IMR-90 (cell line): ENCODE measurements around the gene UPP2. TPM values are rescaled to one million over a fixed set of nuclear protein-coding genes. Genes with fewer than 3 reads are reported as not detected.

Source experiments
- ATAC-seq: fragments of 200-7000 bp; cut with Tn5 transposase; 2 replicates; pipeline ENCODE4 v1.9.1; 2020; ENCODE audit warnings: low read depth, mild to moderate bottlenecking, moderate library complexity
- BruUV-seq: library from RNA; stranded (reverse); fragments of 400-500 nt; replicated peaks from 2 replicates; lab custom pipeline; 2021; lab: Mats Ljungman, UMichigan
- CTCF ChIA-PET: fragments of 300-600 bp; formaldehyde crosslinking; extraction: SDS; loops from one replicate; lab custom pipeline; 2021; ENCODE audit warnings: antibody characterized with exemption; lab: Yijun Ruan, JAX
- POLR2A ChIA-PET: fragments of 300-600 bp; sonication (Branson Sonifier 250); formaldehyde crosslinking; loops from one replicate; lab custom pipeline; 2022; ENCODE audit warnings: antibody characterized with exemption; ENCODE audit not compliant: unreplicated experiment; lab: Charles Lee
- DNase-seq: peaks from one replicate; pipeline ENCODE4 v3.0.0; 2013
- H2AFZ ChIP-seq: replicated peaks from 2 replicates; pipeline ENCODE3; 2013; ENCODE audit warnings: low read length, mild to moderate bottlenecking; ENCODE audit not compliant: poor library complexity
- H2AK5ac ChIP-seq: 2 replicates; pipeline ENCODE4 v1.6.1; 2013; ENCODE audit warnings: low read depth, low read length, inconsistent platforms
- H2AK9ac ChIP-seq: replicated peaks from 2 replicates; pipeline ENCODE3; 2013; ENCODE audit warnings: mild to moderate bottlenecking, low read depth, low read length, moderate library complexity; ENCODE audit not compliant: poor library complexity
- H2BK120ac ChIP-seq: 2 replicates; pipeline ENCODE4 v1.6.1; 2013; ENCODE audit warnings: low read depth, low read length, inconsistent platforms
- H2BK15ac ChIP-seq: 3 replicates; pipeline ENCODE4 v1.6.1; 2013; ENCODE audit warnings: low read depth, low read length, inconsistent platforms
- H2BK20ac ChIP-seq: 2 replicates; pipeline ENCODE4 v1.6.1; 2013; ENCODE audit warnings: low read depth, mild to moderate bottlenecking, inconsistent platforms, low read length, moderate library complexity
- H2BK5ac ChIP-seq: 2 replicates; pipeline ENCODE4 v1.6.1; 2013; ENCODE audit warnings: mild to moderate bottlenecking, low read depth, low read length, inconsistent platforms; ENCODE audit not compliant: poor library complexity, severe bottlenecking
- H3K14ac ChIP-seq: replicated peaks from 2 replicates; pipeline ENCODE4 v1.6.1; 2013; ENCODE audit warnings: low read depth, low read length, inconsistent platforms
- H3K18ac ChIP-seq: 2 replicates; pipeline ENCODE4 v1.6.1; 2013; ENCODE audit warnings: low read depth, low read length, control low read depth
- H3K23ac ChIP-seq: 2 replicates; pipeline ENCODE4 v1.6.1; 2013; ENCODE audit warnings: low read depth, low read length, inconsistent platforms
- H3K27ac ChIP-seq: 2 replicates; pipeline ENCODE4 v1.5.1; 2013; ENCODE audit warnings: mild to moderate bottlenecking, control low read depth, low read length; ENCODE audit not compliant: insufficient read depth
- H3K27me3 ChIP-seq: 2 replicates; pipeline ENCODE4 v1.6.1; 2013; ENCODE audit warnings: low read length; ENCODE audit not compliant: control insufficient read depth, insufficient read depth
- H3K36me3 ChIP-seq: 2 replicates; pipeline ENCODE4 v1.6.1; 2013; ENCODE audit warnings: low read length, mixed read lengths; ENCODE audit not compliant: control insufficient read depth, insufficient read depth
- H3K4ac ChIP-seq: 2 replicates; pipeline ENCODE4 v1.6.1; 2013; ENCODE audit warnings: low read depth, low read length, inconsistent platforms
- H3K4me1 ChIP-seq: 2 replicates; pipeline ENCODE4 v1.6.1; 2013; ENCODE audit warnings: low read length, mixed read lengths; ENCODE audit not compliant: control insufficient read depth, insufficient read depth
- H3K4me2 ChIP-seq: 2 replicates; pipeline ENCODE4 v1.6.1; 2013; ENCODE audit warnings: low read depth, mild to moderate bottlenecking, control low read depth, low read length, moderate library complexity
- H3K4me3 ChIP-seq: 2 replicates; pipeline ENCODE4 v1.5.1; 2013; ENCODE audit warnings: low read depth, mild to moderate bottlenecking, control low read depth, low read length, moderate library complexity; ENCODE audit not compliant: insufficient read depth
- H3K56ac ChIP-seq: 2 replicates; pipeline ENCODE4 v1.6.1; 2013; ENCODE audit warnings: low read length, inconsistent platforms; ENCODE audit not compliant: insufficient read depth; ENCODE audit errors: extremely low read depth
- H3K79me1 ChIP-seq, 2 experiments: 2 replicates each; pipeline ENCODE4 v1.6.1; 2013; ENCODE audit warnings: low read length in 2 of 2, inconsistent platforms in 1 of 2, low read depth in 1 of 2
- H3K9ac ChIP-seq: 2 replicates; pipeline ENCODE4 v1.6.1; 2013; ENCODE audit warnings: low read depth, low read length, control low read depth
- H3K9me1 ChIP-seq: 2 replicates; pipeline ENCODE4 v1.6.1; 2013; ENCODE audit warnings: low read length, inconsistent platforms; ENCODE audit not compliant: insufficient read depth
- H3K9me3 ChIP-seq: 2 replicates; pipeline ENCODE4 v1.6.1; 2013; ENCODE audit warnings: low read length; ENCODE audit not compliant: control insufficient read depth, insufficient read depth
- H4K20me1 ChIP-seq: 2 replicates; pipeline ENCODE4 v1.6.1; 2013; ENCODE audit warnings: low read length, inconsistent platforms; ENCODE audit not compliant: insufficient read depth
- H4K5ac ChIP-seq: 2 replicates; pipeline ENCODE4 v1.6.1; 2013; ENCODE audit warnings: mild to moderate bottlenecking, low read depth, low read length, control low read depth
- H4K8ac ChIP-seq, 2 experiments: 2 replicates each; pipeline ENCODE4 v1.6.1; 2013; ENCODE audit warnings: low read depth in 2 of 2, low read length in 2 of 2, control low read depth in 1 of 2, inconsistent platforms in 1 of 2
- H4K91ac ChIP-seq: 2 replicates; pipeline ENCODE4 v1.6.1; 2013; ENCODE audit warnings: low read depth, low read length, inconsistent platforms; ENCODE audit not compliant: insufficient read depth
- ELK1 ChIP-seq: fragments of 150-350 bp; IDR thresholded peaks from 2 replicates; pipeline ENCODE4 v1.6.1; 2016; ENCODE audit warnings: low read depth, mild to moderate bottlenecking, low read length, moderate library complexity, borderline replicate concordance
- NFE2L2 ChIP-seq: fragments of 150-350 bp; IDR thresholded peaks from 2 replicates; pipeline ENCODE4 v1.6.1; 2016; ENCODE audit warnings: low read depth, mild to moderate bottlenecking, low read length
- RFX5 ChIP-seq: IDR thresholded peaks from 2 replicates; pipeline ENCODE4 v1.8.0; 2012; ENCODE audit warnings: low read depth, mild to moderate bottlenecking, low read length, moderate library complexity
- SMC3 ChIP-seq: fragments of 150-350 bp; IDR thresholded peaks from 2 replicates; pipeline ENCODE4 v1.6.1; 2016; ENCODE audit warnings: low read depth, mild to moderate bottlenecking, antibody characterized with exemption, low read length, moderate library complexity
- WGBS, 2 experiments: methylation state at CpG; one replicate each; pipeline versions ENCODE4 v1.1.5 to v1.1.7; 2013; ENCODE audit warnings: missing lambda C conversion rate in 2 of 2; ENCODE audit not compliant: insufficient read length in 1 of 2; ENCODE audit errors: extremely low coverage in 2 of 2; 5-methylcytosine and 5-hydroxymethylcytosine counted together
- dilution Hi-C: fragments of 300-500 bp; cut with HindIII; formaldehyde crosslinking; loops from one replicate; pipeline ENCODE4 v1.14.3; 2018; ENCODE audit warnings: low sequenced_read_pairs; ENCODE audit not compliant: unreplicated experiment
- in situ Hi-C: fragments of 300-500 bp; cut with MboI; formaldehyde crosslinking; loops from 3 replicates; pipeline ENCODE4 v1.14.3; 2019; ENCODE audit warnings: low sequenced_read_pairs, inconsistent platforms, mixed read lengths
- intact Hi-C: fragments of 100-400 bp; cut with micrococcal nuclease; formaldehyde crosslinking; loops from 2 replicates; pipeline ENCODE4 v1.10.0; 2022
- polyA plus RNA-seq, 3 experiments: library from polyadenylated mRNA; depleted of rRNA; stranded (reverse); fragments of >200 nt; gene quantifications; 2 replicates each; pipeline ENCODE4 v1.2.3, GENCODE V29; 2012; ENCODE audit warnings: low replicate concordance in 1 of 3
- total RNA-seq: library from RNA; depleted of rRNA; stranded (reverse); fragments of >200 nt; gene quantifications from 2 replicates; pipeline ENCODE4 v1.2.3, GENCODE V29; 2012

The UPP2 gene
- total and polyA plus RNA-seq, 2 of the 4 experiments (the other 2 are of a cell fraction): not detected

- in situ Hi-C loops: no loop called here
- CTCF ChIA-PET: no interaction called here
These were observed 26.7 kb downstream of the UPP2 start for GRCh38 chr2:158128168-158128973.

More at GRCh38 chr2:158128168-158128973, 26.7 kb downstream of the UPP2 start:
- H3K27ac ChIP-seq: no peak overlapping the region
- no TSS peak for BruUV-seq
- H4K5ac ChIP-seq: no peak overlapping the region
- no peaks in the 10 kb centered on the region for H3K36me3 ChIP-seq
- H2AK9ac ChIP-seq: no peak overlapping the region
- H3K9me3 ChIP-seq: no peaks in the 10 kb centered on the region
- no peak for TF ChIP-seq SMC3
- TF ChIP-seq NFE2L2: no peak
- TF ChIP-seq ELK1: no peak
- no peak for TF ChIP-seq RFX5
- no peak overlapping the region for H3K4me2 ChIP-seq
- no peak overlapping the region for H2AK5ac ChIP-seq
- H3K14ac ChIP-seq: no peak overlapping the region
- H2BK120ac ChIP-seq: no peak overlapping the region
- POLR2A ChIA-PET: no interaction called here
- no peak overlapping the region for H2BK5ac ChIP-seq
- H3K4me3 ChIP-seq: no peak overlapping the region
- H4K20me1 ChIP-seq: no peaks in the 10 kb centered on the region
- no peak overlapping the region for H2BK15ac ChIP-seq
- WGBS, 2 experiments: no CpG with 5 or more reads among the region's 2 CpGs
- no peaks in the 10 kb centered on the region for H3K4me1 ChIP-seq
- no peak overlapping the region for H3K56ac ChIP-seq
- H4K8ac ChIP-seq: no peak overlapping the region
- no peak overlapping the region for H4K91ac ChIP-seq
- DNase-seq (no peak), ATAC-seq (no peak)
- no peak overlapping the region for H3K4ac ChIP-seq
- no peak overlapping the region for H3K18ac ChIP-seq
- no peak overlapping the region for H2AFZ ChIP-seq
- no peaks in the 10 kb centered on the region for H3K9me1 ChIP-seq
- no peak overlapping the region for H3K23ac ChIP-seq
- H3K9ac ChIP-seq: no peak overlapping the region
- dilution Hi-C loops: no loop called here
- peaks cover 4% of the 10 kb centered on the region; the same call in 1 of the 2 replicates for H3K27me3 ChIP-seq
- intact Hi-C loops: no loop called here
- no peaks in the 10 kb centered on the region for H3K79me1 ChIP-seq
- no peak overlapping the region for H2BK20ac ChIP-seq
